SIG-M5 treated with dmso at 0.1 percent for 504 hours (cell line): ENCODE data around the gene FGFR4.

Experiments used
- DNase-seq: peaks from one replicate; lab custom pipeline; 2025; ENCODE audit not compliant: unreplicated experiment; lab: John Stamatoyannopoulos, UW

The FGFR4 gene

DNA sequence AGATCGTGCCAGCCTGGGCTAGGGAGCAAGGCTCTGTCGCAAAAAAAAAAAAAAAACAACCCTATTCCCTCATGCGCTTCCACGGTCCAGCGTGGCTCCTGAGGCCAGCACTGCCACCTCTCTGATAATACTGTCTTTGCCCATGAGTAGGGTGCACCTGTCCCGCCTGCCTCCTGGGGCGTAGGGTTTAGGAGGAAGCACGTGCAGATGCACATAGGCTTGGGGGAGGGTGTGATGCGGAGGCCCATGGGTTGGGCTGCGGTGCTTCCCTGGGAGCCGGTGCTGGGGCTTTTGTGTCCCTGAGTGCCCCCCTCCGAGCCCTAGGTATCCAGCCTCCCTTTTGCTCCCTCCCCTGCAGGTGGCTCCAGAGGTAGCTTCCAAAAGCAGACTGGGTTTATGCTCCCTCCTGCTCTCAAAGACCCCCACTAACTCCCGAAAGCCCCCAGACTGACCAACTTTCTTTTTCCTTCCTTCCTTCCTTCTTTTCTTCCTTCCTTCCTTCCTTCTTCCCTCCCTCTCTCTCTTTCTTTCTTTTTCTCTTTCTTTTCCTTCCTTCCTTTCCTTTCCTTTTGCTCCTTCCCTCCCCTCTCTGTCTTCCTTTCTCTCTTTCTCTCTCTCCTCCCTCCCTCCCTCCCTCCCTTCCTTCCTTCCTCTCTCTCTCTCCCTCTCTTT, 12.8 kb downstream of the FGFR4 start:
- DNase-seq = no peak

DNA sequence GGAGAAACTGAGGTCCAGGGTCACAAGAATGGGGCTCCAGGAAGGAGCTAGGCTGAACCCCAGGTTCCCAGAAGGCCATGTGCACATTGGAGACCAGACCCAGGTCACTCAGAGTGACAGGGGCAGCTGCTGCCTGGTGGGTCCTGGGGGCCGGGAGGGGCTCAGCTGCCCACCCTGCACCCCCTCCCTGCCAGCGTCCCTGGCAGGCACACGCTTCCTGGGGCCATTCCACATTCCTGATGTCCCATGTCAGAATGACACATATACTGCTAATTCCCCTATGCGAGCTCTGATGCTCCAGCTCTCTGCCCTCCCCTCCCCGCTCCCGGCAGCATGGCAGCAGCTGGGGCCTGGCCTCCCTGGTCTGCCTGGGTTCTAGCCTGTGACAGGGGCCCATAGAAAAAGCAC, 14.0 kb downstream of the FGFR4 start:
- DNase-seq = no peak

DNA sequence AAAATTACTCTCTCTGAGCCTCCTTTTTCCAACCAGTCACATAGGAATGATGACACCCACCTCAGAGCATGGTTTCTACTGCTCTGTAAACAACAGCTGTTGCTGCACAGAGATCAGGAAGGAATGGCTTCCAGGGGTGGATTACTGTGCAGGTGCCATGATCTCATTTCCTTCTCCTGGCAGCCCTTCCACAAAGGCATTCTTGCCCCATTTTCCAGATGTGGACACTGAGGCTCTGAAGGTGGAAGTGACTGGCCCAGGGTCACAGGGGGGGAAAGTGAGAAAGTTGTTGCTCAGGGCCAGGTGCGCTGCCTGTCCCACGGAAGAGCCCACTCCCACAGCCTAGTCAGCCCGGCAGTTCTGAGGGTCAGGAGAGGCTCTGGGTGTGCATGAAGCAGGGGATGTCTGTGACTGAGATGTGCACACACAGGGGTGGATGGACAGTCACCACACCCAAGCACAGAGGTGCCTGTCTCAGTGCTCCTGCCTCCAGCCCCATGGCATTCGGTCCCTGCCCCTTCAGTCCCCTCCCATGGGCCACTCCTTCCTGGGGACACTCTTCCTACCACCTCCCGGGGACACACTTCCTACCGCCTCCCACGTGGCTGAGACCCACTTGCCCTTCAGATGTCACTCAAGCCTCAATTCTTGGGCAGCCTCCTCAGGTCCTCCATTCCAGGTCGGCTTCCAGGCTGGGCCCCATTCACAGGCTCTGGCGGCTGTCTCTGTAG, 17.0 kb downstream of the FGFR4 start:
- no peak for DNase-seq

GRCh38 chr5:177105691-177106476, 19.2 kb downstream of the FGFR4 start:
- DNase-seq = no peak

DNA sequence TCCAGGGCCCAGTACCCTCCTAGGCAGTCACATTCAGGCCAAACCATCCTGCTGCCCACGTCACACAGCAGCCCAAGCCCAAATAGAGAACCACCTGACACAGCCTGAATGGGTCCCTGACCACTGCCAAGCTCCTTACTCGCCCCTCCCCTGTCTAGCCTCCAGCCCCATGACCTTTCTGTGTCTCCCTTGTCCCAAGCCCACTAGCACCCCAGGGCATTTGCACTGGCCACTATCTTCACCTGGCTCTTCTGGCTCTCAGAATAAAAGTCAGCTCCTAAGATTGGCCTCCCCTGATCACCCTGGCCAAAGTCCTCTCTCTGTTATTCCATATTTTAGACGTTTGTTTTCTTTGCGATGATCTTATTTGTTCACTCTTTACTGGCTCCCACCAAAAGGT, 20.4 kb downstream of the FGFR4 start:
- DNase-seq = no peak

DNA sequence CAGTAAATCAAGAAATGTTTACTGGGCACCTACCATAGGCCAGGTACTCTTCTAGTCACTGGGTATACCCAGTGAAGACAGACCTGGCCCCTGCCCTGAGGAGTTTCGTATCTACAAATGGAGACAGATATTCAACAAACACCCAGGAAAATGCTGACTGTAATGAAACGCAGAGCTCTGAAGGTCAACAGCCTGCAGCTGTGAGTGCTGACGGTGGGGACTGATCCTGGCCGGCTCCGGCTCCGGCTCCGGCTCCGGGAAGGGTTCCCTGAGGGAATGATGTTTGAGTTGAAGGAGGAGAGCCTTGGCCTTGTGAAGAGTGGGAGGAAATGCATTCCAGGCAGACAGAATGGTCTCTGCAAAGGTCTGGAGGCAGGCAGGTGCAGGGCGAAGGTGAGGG, 23.1 kb downstream of the FGFR4 start:
- no peak for DNase-seq

- DNase-seq = no peak
Observed at GRCh38 chr5:177111720-177112394, 25.1 kb downstream of the FGFR4 start.

DNA sequence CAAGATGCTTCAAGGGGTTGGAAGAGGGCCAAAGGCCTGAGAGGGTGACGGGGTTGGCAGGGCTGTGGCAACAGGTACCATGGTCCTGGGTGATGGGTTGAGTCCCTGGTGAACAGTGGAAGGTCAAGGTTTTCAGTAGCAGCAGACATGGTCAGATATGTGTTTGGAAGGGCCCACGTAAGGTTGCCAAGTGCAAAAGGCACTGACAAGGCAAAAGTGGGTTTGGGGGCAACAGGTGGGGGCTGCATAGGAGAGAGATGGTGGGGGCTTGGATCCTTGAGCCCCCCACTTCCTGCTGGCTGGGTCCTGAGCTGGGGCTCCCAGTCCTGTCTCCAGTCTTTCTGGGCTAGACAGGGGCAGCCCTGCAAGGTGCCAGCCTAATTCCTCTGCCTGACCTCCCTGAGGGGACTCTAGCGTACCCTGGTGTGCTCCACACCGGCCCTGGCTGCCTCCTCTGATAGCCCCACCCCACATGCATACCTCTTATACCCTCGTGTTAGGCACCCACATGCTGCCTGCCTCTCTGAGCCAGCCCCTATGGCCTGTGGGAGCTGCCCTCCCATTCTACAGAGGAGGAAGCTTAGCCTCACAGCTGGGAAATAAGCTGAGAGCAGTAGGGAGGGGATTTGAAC, 26.0 kb downstream of the FGFR4 start:
- no peak for DNase-seq

DNA sequence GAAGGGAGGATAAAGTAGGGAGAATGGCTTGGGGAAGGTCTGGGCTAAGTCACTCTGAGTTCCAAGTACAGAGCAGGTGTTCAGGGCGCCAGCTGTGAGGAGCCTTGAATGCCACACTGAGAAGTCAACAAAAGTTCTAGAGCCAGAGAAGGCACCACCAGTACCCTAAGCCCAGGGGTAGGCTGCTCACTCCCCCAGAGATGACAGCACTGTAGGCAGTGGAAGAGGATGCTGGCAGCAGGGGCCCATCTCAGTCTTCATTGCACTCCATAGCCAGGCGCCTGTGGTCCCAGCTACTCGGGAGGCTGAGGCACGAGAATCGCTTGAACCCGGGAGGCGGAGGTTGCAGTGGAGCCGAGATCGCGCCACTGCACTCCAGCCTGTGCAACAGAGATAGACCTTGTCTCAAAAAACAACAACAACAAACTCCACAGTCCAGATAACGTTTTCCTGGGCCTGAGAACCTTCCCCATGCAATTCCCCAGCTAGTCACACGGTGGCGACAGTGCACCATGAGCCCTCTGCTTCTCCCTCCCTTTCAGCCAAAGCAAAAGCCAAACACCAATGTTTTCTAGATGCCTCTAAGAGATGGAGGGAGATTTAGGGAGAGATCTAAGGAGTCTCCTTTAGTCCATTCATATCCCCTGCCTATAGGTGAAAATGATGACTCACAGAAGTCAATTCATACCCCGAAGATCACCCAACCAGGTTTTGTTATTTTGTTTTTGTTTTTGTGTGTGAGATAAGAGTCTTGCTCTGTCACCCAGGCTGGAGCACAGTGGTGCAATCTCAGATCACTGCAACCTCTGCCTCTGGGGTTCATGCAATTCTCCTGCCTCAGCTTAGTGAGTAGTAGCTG, 27.1 kb downstream of the FGFR4 start:
- peak; percentile 84 for DNase-seq

GRCh38 chr5:177116631-177117373, 30.1 kb downstream of the FGFR4 start:
- DNase-seq = no peak

- DNase-seq = no peak
Observed at GRCh38 chr5:177117441-177118045, 30.8 kb downstream of the FGFR4 start.

DNA sequence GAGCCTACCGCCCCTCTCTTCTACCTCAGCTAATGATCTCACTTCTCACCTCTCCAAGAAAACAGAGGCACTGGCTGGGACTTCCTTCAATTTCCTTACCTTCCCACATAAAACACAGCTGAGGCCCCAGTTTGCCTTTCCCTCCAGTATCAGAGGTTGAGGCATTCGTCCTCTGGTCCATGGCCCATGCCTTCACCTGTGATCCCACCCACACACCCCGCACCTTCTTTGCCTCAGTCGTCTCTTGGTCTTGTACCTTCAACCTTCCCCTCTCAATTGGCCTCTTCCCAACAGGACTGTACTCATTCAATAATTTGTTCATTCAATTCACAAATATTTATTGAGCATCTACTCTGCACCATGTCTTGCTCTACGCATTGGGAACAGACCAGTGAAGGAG, 35.9 kb downstream of the FGFR4 start:
- DNase-seq = no peak

GRCh38 chr5:177123789-177124485, 37.2 kb downstream of the FGFR4 start:
- DNase-seq = no peak

GRCh38 chr5:177124486-177124991, 37.8 kb downstream of the FGFR4 start:
- DNase-seq = peak; percentile 33

DNA sequence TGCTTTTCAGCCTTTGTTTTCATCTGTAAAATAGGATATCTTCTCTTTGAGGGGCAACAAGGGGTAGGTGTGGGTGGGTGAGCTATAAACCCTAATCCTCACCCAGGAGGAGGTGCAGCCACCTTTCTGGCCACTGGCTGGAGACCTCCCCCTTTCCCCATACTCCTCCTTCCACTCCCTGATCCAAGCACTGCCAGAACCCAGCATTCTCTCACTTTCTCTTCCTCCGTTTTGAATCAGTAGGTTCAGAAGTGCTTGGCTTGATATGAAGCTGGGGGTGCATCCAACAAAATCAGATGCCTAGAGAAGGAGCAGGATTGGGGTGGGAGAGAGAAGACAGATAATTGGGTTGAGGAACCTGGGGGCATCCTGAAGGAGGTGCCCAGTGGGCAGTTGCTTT, 40.1 kb downstream of the FGFR4 start:
- DNase-seq = no peak

- no peak for DNase-seq
Observed at GRCh38 chr5:177128551-177128981, 41.9 kb downstream of the FGFR4 start.

GRCh38 chr5:177130211-177131018, 43.7 kb downstream of the FGFR4 start:
- DNase-seq = no peak
